DND-41 (cell line): ENCODE data around the gene TMTC1.

Experiments
- EZH2 ChIP-seq: IDR thresholded peaks from 3 replicates; pipeline ENCODE4 v1.6.1; 2012; ENCODE audit warnings: borderline replicate concordance, low read depth, mild to moderate bottlenecking, moderate library complexity, low read length, inconsistent platforms; ENCODE audit not compliant: severe bottlenecking
- TF ChIP-seq, protein P1 (sequence below): IDR thresholded peaks from 2 replicates; pipeline ENCODE4 v1.5.1; 2012; ENCODE audit warnings: borderline replicate concordance, low read length, moderate library complexity, mild to moderate bottlenecking; ENCODE audit not compliant: poor library complexity, severe bottlenecking; ENCODE audit errors: extremely low read depth

DNA sequence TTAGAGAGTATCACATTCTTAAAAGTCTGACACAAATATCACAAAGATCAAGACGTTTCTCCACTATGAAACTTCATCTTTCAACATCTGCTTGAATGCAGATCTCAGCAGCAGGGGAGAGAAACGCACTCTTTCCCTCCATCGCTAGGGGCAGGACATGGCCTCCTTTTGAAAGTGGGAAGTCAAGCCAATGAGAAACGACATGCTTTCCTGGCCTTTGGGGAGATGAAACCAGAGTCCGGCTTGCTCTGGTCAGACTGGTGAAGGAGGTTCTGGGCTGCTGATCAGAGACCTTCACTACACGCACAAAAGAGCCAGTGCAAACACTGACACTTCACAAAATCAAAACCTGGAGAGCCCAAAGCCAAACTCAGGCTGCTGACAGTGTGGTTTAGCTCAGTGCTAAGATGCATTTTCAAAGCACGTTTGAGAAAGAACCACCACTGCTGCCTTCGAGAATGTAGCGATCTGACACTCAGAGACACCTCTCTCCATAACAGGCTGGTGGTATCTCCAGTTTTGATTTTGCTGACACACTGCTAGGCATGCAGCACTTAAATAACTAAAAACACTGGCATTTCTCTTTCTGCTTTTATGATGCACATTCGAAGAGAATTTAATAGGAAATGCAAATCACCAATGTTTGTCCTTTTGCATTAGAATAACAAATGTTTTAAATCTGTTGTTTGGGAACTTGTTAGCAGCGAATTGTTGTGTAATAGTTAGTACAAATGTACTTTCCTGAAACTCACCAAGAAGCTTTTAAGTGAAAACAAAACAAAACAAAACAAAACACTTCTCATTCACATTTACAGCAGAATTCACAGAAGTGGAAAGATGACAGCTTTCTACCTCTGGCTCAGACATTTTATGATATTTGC lies 192.4 kb downstream of the TMTC1 start:
- TF ChIP-seq, protein P1, sequence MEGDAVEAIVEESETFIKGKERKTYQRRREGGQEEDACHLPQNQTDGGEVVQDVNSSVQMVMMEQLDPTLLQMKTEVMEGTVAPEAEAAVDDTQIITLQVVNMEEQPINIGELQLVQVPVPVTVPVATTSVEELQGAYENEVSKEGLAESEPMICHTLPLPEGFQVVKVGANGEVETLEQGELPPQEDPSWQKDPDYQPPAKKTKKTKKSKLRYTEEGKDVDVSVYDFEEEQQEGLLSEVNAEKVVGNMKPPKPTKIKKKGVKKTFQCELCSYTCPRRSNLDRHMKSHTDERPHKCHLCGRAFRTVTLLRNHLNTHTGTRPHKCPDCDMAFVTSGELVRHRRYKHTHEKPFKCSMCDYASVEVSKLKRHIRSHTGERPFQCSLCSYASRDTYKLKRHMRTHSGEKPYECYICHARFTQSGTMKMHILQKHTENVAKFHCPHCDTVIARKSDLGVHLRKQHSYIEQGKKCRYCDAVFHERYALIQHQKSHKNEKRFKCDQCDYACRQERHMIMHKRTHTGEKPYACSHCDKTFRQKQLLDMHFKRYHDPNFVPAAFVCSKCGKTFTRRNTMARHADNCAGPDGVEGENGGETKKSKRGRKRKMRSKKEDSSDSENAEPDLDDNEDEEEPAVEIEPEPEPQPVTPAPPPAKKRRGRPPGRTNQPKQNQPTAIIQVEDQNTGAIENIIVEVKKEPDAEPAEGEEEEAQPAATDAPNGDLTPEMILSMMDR: no peak
- TF ChIP-seq EZH2: no peak
